ENCODE results near the gene ANKRD44. TPM values are rescaled to one million over a fixed set of nuclear protein-coding genes. Genes with fewer than 3 reads are reported as not detected.

ANKRD44 gene
- total RNA-seq, 2 donors from 2014 or later: 7.0 to 7.9 TPM

- Histone ChIP-seq H3K9me3 (no peaks in the 10 kb centered on the region), H3K4me1 (no peaks in the 10 kb centered on the region), H3K36me3 (no peaks in the 10 kb centered on the region), H3K27ac (no peak overlapping the region), H3K4me3 (no peak overlapping the region), H3K9ac (ENCODE audit: low read depth in 2 of 2, low read length in 2 of 2) (no peak overlapping the region), H3K27me3 (no peaks in the 10 kb centered on the region)
- TF ChIP-seq CTCF (IDR thresholded peaks at IDR 0.05): no peak
- no peak for DNase-seq
- intact Hi-C loops (cut with DNase I): no loop called here
Observed at GRCh38 chr2:197327472-197328098, 17.0 kb upstream of the ANKRD44 start.

- no peak overlapping the region for H3K4me3 ChIP-seq
- no peaks in the 10 kb centered on the region for H3K36me3 ChIP-seq
- no peaks in the 10 kb centered on the region for H3K9me3 ChIP-seq
- TF ChIP-seq CTCF (IDR thresholded peaks at IDR 0.05): no peak
- intact Hi-C loops (cut with DNase I): no loop called here
- no peak for DNase-seq
- no peaks in the 10 kb centered on the region for H3K27me3 ChIP-seq
- no peak overlapping the region for H3K27ac ChIP-seq
- H3K9ac ChIP-seq (ENCODE audit: low read depth in 2 of 2, low read length in 2 of 2): no peak overlapping the region
- no peaks in the 10 kb centered on the region for H3K4me1 ChIP-seq
Observed at GRCh38 chr2:197327073-197327471, 16.5 kb upstream of the ANKRD44 start.

- Histone ChIP-seq H3K9ac (ENCODE audit: low read depth in 2 of 2, low read length in 2 of 2) (no peak overlapping the region), H3K4me1 (no peaks in the 10 kb centered on the region), H3K27ac (no peak overlapping the region), H3K27me3 (no peaks in the 10 kb centered on the region), H3K9me3 (no peaks in the 10 kb centered on the region), H3K4me3 (no peak overlapping the region), H3K36me3 (no peaks in the 10 kb centered on the region)
- no peak for TF ChIP-seq CTCF (IDR thresholded peaks at IDR 0.05)
- intact Hi-C loops (cut with DNase I): no loop called here
- DNase-seq: no peak
Observed at GRCh38 chr2:197324801-197325200, 14.2 kb upstream of the ANKRD44 start.

- no peak for TF ChIP-seq CTCF (IDR thresholded peaks at IDR 0.05)
- H3K4me3 ChIP-seq: no peak overlapping the region
- H3K27ac ChIP-seq: no peak overlapping the region
- no peaks in the 10 kb centered on the region for H3K36me3 ChIP-seq
- H3K9ac ChIP-seq (ENCODE audit: low read depth in 2 of 2, low read length in 2 of 2): no peak overlapping the region
- H3K27me3 ChIP-seq: no peaks in the 10 kb centered on the region
- no peaks in the 10 kb centered on the region for H3K4me1 ChIP-seq
- no peaks in the 10 kb centered on the region for H3K9me3 ChIP-seq
- DNase-seq: no peak
- intact Hi-C loops (cut with DNase I): no loop called here
Observed at GRCh38 chr2:197322724-197323720, 12.4 kb upstream of the ANKRD44 start.

GRCh38 chr2:197322143-197322542, 11.6 kb upstream of the ANKRD44 start:
- Histone ChIP-seq H3K4me1 (no peaks in the 10 kb centered on the region), H3K36me3 (no peaks in the 10 kb centered on the region), H3K27ac (no peak overlapping the region), H3K27me3 (no peaks in the 10 kb centered on the region), H3K4me3 (no peak overlapping the region), H3K9ac (ENCODE audit: low read depth in 2 of 2, low read length in 2 of 2) (no peak overlapping the region), H3K9me3 (no peaks in the 10 kb centered on the region)
- DNase-seq: no peak
- intact Hi-C loops (cut with DNase I): no loop called here
- no peak for TF ChIP-seq CTCF (IDR thresholded peaks at IDR 0.05)

Data from colonic mucosa (tissue), 4 donors.